ENCODE data around the gene TNFRSF14.

The TNFRSF14 gene

GRCh38 chr1:2589431-2590232 lies 33.5 kb downstream of the TNFRSF14 start:
- no peak for DNase-seq

DNA sequence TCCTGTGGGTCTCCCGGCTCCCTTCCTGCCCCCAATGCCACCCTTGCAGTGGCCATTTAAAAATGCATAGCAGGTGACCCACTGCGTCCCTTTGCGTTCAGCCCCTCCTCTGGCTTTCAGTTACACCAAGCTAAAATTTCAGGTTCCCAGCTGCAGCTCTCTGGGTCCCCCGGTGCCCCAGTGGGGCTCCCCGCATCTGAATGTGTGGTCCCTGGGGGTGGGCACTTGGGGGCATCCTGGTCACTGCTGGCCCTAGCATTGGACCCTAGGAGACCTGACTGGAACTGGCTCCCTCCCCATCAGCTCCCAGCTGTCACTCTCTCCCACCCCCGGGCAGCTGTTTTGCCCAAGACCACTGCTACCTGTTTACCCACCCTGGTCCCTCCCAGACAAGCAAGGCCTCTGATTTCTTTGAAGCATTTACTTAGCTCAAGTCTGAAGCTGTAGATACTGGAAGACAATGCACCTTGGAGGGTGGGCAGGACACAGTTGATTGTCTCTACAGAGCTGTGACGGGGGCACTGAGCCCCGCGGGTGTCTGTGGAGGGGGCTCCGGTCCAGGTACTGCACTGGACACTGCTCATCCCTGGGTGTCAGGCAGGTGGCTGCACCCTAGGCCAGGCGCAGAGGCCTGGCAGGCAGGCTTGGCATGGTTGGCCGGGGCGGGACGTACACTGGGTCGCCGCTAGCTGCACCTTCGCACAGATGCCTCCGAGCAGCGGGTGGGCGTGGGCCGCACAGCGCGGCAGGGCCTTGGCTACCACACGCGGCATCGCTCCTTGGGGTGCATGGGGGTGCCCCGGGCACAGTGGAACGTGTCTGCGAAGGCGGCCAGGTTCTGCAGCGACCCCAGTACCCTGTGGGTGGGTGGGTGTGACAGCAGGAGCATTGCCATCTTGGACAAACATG lies 34.3 kb downstream of the TNFRSF14 start:
- no peak for DNase-seq

GRCh38 chr1:2591233-2591580 lies 35.0 kb downstream of the TNFRSF14 start:
- no peak for DNase-seq

GRCh38 chr1:2591581-2592261 lies 35.5 kb downstream of the TNFRSF14 start:
- DNase-seq: no peak

DNA sequence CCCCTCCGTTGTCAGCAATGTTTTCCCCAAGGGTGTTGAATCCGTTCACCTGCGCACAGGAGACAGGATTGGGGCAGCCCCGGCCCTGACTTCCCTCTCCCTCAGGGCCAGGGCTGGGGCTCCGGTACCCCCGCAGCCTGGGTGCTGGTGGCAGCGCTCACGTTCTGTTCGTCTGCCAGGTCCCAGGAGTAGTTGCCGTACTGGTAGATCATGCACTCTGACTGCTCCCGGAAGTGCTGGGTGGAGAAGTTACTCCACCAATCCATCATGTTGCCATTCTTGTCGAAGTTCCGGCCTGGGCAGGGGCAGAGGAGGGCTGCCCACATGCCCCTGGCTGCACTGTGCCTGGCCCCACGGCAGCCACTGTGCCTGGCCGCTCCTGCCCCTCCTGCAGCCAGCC lies 36.5 kb downstream of the TNFRSF14 start:
- no peak for DNase-seq

DNA sequence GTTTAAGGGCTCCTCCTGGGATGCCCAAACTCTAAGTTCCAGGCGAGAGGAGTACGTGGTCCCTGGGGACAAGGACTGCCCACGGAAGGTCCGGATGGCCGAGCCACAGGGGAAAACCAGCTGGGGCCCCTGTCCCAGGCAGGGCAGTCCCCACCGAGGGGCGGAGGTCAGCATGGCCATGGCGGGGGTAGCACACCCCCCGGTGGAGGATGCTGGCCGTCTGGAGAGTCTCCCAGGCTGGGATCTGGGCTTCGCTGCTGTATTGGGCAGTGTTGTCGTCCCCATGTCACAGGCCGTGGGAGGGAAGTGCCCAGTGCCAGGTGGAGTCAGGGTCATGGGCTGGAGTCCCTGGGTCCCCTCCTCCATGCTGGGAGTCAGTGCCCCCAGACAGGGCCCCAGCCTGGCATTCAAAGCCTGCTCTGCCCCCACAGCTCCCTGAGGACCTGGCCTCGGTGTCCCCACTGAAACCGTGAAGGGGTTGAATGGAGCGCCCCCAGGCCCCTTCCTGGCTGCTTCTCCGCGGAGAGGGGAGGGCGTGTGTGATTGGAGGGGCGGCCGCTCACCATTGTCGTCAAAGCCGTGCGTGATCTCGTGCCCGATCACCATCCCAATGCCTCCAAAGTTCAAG lies 37.2 kb downstream of the TNFRSF14 start:
- DNase-seq: no peak

- no peak for DNase-seq
These were observed 38.0 kb downstream of the TNFRSF14 start for GRCh38 chr1:2594001-2594640.

DNA sequence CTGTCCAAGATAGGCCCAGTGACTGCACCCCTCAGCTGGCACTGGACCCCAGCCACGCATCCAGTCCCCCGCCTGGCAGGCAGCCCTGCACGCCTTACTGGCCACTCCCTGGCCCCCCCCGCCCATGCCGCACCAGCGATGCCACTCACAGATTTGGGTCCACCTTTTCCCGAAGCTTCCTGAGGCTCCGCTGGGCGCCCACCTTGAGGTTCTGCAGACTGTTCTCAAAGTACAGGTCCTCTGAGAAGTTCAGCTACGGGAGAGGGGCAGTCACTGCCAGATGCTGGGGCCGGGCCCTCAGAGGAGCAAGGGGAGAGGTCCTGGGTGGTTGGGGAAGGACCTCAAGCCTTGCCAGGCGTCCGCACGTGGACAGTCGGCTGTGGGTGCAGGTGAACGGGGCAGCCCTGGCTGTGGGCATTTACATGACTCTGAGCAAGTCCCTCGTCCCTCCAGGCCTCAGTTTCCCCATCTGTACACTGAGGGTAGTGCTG lies 38.5 kb downstream of the TNFRSF14 start:
- no peak for DNase-seq

GRCh38 chr1:2595261-2595811 lies 39.2 kb downstream of the TNFRSF14 start:
- DNase-seq: no peak

DNA sequence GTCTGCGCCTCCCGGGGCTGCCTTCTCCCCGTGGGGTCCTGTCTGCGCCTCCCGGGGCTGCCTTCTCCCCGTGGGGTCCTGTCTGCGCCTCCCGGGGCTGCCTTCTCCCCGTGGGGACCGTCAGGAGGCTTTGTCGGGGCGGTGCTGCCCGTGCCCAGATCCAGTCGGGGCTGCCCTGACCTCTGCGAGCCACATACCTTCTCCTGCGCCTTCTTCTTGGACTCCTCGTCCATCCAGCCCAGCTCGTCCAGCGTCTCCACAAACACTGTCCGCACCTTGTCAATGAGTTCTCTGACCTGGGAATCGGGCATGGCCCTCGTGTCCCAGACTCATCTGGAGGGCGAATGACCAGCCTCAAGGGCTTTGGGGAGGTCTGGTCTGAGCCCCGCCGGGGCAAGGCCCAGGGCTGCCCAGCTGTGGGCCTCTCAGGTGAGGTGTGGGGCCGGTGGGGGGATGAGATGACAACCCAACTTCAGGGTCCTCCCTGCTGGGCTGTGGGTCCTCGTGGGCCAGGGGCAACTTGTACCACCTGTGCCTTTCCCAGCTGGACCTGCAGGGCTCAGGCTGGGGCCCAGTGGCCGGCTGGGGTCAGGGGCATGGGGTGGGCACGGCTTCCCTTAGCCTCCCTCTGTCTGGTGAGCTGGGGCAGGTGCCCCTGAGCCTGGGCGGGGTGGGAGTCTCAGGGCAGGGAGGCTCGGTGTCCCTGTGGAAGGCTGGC lies 39.8 kb downstream of the TNFRSF14 start:
- DNase-seq: no peak

DNA sequence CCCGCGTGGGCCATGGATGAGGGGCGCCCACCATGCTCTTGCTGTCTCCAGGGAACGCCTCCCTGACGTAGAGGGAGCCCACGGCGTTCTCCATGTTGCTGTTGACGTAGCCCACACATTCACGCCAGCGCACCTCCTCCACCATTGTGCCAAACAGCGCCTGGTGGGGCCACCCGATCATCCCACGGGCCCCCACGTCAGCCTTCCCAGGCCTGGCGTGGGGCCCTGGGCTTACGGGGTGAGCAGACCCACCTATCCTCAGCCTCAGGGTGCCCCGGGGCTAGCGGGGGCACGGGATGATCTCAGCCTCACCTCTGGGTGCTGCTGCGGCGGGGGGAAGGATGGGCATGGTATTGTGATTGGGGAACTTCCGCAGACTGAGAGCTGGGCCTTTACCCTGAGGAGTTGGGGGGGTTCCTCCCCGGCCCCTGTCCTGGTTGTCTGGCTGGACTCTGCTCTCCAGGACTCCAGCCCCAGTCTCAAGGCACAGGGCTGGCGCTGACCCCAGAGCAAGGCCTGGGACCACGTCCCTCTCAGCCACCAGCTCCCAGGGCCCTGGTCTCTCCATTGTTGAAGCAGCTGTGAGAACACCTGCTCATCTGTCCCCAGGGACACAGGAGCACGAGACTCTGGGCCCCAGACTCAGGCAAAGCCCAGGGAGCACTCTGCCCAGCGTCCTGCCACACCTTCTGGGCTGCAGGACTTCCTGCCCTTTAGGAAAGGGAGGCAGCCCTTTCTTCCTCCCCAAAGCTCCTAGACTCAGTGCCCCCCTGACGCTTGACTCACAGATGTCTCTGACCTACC lies 40.6 kb downstream of the TNFRSF14 start:
- no peak for DNase-seq

DNA sequence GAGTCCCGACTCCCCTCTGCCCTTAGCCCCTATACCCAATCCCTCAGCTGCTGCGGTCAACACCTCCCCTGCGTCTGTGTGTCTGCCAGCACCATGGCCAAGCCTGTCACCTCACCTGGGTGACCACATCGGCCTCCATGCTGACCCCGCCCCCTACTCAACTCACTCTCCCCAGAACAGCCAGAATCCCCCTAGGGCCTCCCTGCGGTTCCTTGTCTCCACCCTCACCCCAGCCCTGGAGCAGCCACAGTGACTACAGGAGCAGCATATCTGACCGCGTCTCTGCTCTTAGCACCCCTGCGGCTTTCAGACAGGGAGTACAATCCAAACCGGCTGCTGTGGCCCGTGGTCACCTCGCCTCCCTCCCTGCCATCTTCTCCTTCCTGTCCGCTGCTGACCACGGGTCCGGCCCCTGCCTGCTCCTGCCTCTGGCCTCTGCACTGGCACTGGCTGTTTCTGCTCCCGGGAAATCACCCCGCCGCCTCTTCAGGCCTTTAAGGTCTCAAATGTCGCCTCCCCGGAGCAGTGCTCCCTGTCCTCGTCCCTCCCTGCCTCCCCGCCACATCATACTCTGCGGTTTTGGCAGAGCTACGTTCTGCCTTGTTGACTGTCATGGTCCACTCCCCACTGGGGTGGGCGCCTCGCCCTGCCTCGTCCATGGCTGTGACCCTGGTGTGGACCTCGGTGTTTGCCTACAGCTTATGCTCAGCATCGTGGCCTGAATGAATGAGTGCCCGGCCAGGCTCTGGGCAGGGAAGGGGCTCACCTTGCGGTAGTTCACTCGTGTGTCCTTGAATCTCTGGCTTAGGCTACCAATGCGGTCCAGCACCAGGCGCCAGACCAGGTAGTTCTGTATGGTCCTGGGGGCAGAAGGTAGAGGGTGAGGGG lies 41.5 kb downstream of the TNFRSF14 start:
- DNase-seq: no peak

- no peak for DNase-seq
These were observed 42.3 kb downstream of the TNFRSF14 start for GRCh38 chr1:2598329-2598931.

GRCh38 chr1:2601721-2602303 lies 45.6 kb downstream of the TNFRSF14 start:
- DNase-seq: no peak

- no peak for DNase-seq
These were observed 46.2 kb downstream of the TNFRSF14 start for GRCh38 chr1:2602311-2602835.

DNA sequence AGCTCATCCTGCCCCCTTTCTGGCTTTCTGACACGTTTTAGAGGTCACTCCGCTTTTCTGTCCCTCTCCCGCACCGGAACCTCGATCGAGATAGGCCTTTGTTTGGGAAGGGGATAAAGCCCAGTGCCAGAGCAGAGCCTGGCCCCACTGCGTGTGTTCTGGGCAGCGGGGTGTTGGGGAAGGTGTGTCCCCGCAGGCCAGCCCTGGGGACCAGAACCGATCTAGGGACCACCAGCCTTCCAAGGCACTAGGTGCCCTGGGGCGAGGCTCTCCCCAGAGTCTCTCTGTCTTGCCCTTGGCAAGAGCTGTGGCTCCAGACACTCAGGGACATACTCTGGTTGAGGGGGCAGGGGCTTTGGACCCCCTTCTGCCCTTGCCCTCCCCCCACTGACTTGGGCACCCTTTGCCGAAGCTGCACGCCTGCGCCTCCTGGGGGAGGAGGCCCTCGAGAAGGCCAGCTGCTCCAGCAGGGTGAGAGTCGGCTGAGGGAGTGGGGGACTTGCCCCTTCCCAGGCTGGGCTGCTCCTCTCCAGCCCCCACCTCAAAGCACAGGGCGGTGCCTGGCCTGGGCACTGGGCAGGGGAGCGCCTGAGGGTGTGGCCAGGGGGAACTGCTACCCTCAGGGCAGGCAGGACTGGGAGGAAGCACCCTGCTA lies 46.8 kb downstream of the TNFRSF14 start:
- DNase-seq: no peak

DNA sequence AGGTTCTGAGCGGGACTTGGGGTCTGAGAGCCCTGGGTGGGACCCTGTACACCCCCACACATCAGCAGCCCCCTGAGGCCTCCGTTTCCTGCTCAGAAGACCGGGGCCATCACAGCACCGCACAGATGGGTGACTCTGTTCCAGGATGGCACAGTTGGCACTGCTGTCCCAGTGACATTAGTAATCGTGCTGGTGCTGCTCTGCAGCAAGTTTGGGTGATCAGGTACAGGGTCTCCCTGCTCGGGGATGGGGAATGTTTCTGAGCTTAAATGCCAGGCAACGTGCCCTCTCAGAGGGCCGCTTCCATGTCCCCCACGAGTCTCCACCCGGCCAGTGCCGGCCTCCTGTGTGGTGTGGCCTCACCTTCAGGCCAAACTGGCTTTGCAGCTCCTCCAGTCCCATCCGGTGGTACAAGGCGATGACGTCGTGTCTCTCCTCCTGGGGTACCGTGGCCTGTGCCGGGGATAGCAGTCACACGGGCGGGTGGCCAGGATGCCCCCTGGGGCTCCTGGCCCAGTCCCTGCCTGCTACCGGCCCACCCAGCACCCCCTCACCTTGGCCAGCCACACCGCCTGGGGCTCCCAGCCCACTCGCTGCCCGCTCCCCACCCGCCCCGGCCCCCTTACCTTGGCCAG lies 47.5 kb downstream of the TNFRSF14 start:
- no peak for DNase-seq
